HepG2 (cell line): ENCODE data around the gene UST. TPM values are rescaled to one million over a fixed set of nuclear protein-coding genes. Genes with fewer than 3 reads are reported as not detected.
A peak's percentile ranks its signal among the peaks of the same experiment; 100 is the strongest.

ENCODE experiments used
- ATAC-seq: fragments of 200-7000 bp; cut with Tn5 transposase; 3 replicates; pipeline ENCODE4 v1.9.1; 2020; ENCODE audit warnings: mild to moderate bottlenecking, moderate library complexity
- BruUV-seq: library from RNA; stranded (reverse); fragments of 400-500 nt; replicated peaks from 2 replicates; lab custom pipeline; 2021; lab: Mats Ljungman, UMichigan
- CTCF ChIA-PET: fragments of 300-600 bp; formaldehyde crosslinking; extraction: SDS; loops from one replicate; lab custom pipeline; 2021; ENCODE audit warnings: low total read pairs, inconsistent platforms, low intra/inter-chr PET ratio; lab: Yijun Ruan, JAX
- POLR2A ChIA-PET: fragments of 350-600 bp; sonication (Branson Sonifier 250); formaldehyde crosslinking; loops from one replicate; lab custom pipeline; 2020; ENCODE audit warnings: antibody characterized with exemption, inconsistent platforms; lab: Yijun Ruan, JAX
- DNase-seq: peaks from one replicate; pipeline ENCODE4 v3.0.0-alpha.2; 2015; ENCODE audit warnings: low spot score
- FAIRE-seq: peaks from 3 replicates; lab custom pipeline; 2011; peaks lifted over from hg19 to GRCh38; lab: Jason Lieb, UNC
- H2AFZ ChIP-seq: one replicate; pipeline ENCODE4 v1.6.1; 2011; ENCODE audit warnings: low read length, inconsistent platforms
- H3K27ac ChIP-seq: fragments of 300-600 bp; 3 replicates; pipeline ENCODE4 v1.8.0; 2011; ENCODE audit warnings: mixed run types, mild to moderate bottlenecking, mixed read lengths, low read length, inconsistent platforms; ENCODE audit not compliant: insufficient read depth; ENCODE audit errors: extremely low read length
- H3K27me3 ChIP-seq, 2 experiments: fragments of 200-600 bp in 1 of 2; 2 replicates in 1 of 2; 3 replicates in 1 of 2; pipeline versions ENCODE4 v1.6.0 to v1.8.0; 2011; ENCODE audit warnings: low read length in 2 of 2, mild to moderate bottlenecking in 2 of 2, moderate library complexity in 2 of 2, inconsistent platforms in 1 of 2; ENCODE audit not compliant: insufficient read depth in 2 of 2, control insufficient read depth in 1 of 2
- H3K36me3 ChIP-seq, 2 experiments: fragments of 200-600 bp in 1 of 2; replicated peaks in 1 of 2; 2 replicates in 1 of 2; 3 replicates in 1 of 2; pipeline versions ENCODE4 v1.5.1 to v1.8.0; 2011; ENCODE audit warnings: low read length in 2 of 2, inconsistent platforms in 1 of 2; ENCODE audit not compliant: insufficient read depth in 2 of 2, control insufficient read depth in 1 of 2
- H3K4me1 ChIP-seq: 2 replicates; pipeline ENCODE4 v1.5.1; 2012; ENCODE audit warnings: low read length, inconsistent platforms; ENCODE audit not compliant: insufficient read depth
- H3K4me2 ChIP-seq: 2 replicates; pipeline ENCODE4 v1.6.0; 2011; ENCODE audit warnings: low read depth, low read length, inconsistent platforms
- H3K4me3 ChIP-seq, 3 experiments: fragments of 200-600 bp in 1 of 3; sonication (generic), shearing (Covaris generic) in 1 of 3; replicated peaks in 1 of 3; 2 replicates each; pipeline ENCODE4 v1.5.1; 2011 to 2016; ENCODE audit warnings: low read length in 3 of 3, inconsistent platforms in 2 of 3, low read depth in 2 of 3, mild to moderate bottlenecking in 2 of 3, control low read depth in 1 of 3, mixed read lengths in 1 of 3; ENCODE audit not compliant: insufficient read depth in 1 of 3
- H3K79me2 ChIP-seq: one replicate; pipeline ENCODE4 v1.6.1; 2011; ENCODE audit warnings: low read length, inconsistent platforms; ENCODE audit not compliant: insufficient read depth
- H3K9ac ChIP-seq: 2 replicates; pipeline ENCODE4 v1.6.0; 2011; ENCODE audit warnings: mild to moderate bottlenecking, low read depth, low read length, inconsistent platforms; ENCODE audit not compliant: insufficient read depth
- H3K9me3 ChIP-seq: 2 replicates; pipeline ENCODE4 v1.5.1; 2012; ENCODE audit warnings: mild to moderate bottlenecking, low read length
- H4K20me1 ChIP-seq: 2 replicates; pipeline ENCODE4 v1.6.0; 2011; ENCODE audit warnings: inconsistent platforms, mild to moderate bottlenecking, low read length, moderate library complexity; ENCODE audit not compliant: insufficient read depth
- CBX1 ChIP-seq: IDR thresholded peaks from one replicate; pipeline ENCODE4 v1.6.1; 2016; ENCODE audit warnings: antibody characterized with exemption, low read depth
- CHD4 ChIP-seq: fragments of 200-600 bp; sonication (generic); IDR thresholded peaks from 2 replicates; pipeline ENCODE4 v1.7.0; 2017; ENCODE audit warnings: mild to moderate bottlenecking, low read length, borderline replicate concordance
- HNRNPK ChIP-seq: fragments of 200-400 bp; formaldehyde crosslinking; IDR thresholded peaks from 2 replicates; pipeline ENCODE4 v1.6.1; 2018; ENCODE audit warnings: low read length, low read depth, moderate library complexity, mild to moderate bottlenecking; ENCODE audit not compliant: poor library complexity, severe bottlenecking
- MLLT10 ChIP-seq: sonication (generic); formaldehyde crosslinking; IDR thresholded peaks from 2 replicates; pipeline ENCODE4 v1.4.0; 2020; ENCODE audit warnings: missing genetic modification reagents
- SMAD1 ChIP-seq: sonication (generic); formaldehyde crosslinking; IDR thresholded peaks from 2 replicates; pipeline ENCODE4 v1.4.0; 2020; ENCODE audit warnings: missing genetic modification reagents, low read depth, mild to moderate bottlenecking, borderline replicate concordance
- ZNF225 ChIP-seq: sonication (generic); formaldehyde crosslinking; IDR thresholded peaks from 2 replicates; pipeline ENCODE4 v1.4.0; 2020; ENCODE audit warnings: mild to moderate bottlenecking, missing genetic modification reagents
- ZNF652 ChIP-seq: IDR thresholded peaks from 2 replicates; pipeline ENCODE4 v1.6.1; 2016; ENCODE audit warnings: low read depth, borderline replicate concordance
- WGBS: methylation state at CpG from one replicate; pipeline ENCODE4 v1.1.6; 2017; ENCODE audit warnings: low lambda C conversion rate; 5-methylcytosine and 5-hydroxymethylcytosine counted together
- in situ Hi-C: cut with HindIII; loops from 2 replicates; pipeline ENCODE4 v1.10.0; 2017; ENCODE audit warnings: low pct_unique_long_range_greater_than_20kb; ENCODE audit not compliant: extremely low pct_ligation_motif_present
- intact Hi-C: fragments of 100-400 bp; cut with micrococcal nuclease; formaldehyde crosslinking; loops from one replicate; pipeline ENCODE4 v1.10.0; 2022; ENCODE audit not compliant: unreplicated experiment
- polyA plus RNA-seq, 8 experiments: library from polyadenylated mRNA; depleted of rRNA in 3 of 8; stranded (reverse) in 7 of 8; unstranded in 1 of 8; fragments of >200 nt; fragmentation: Illumina TruSeq in 4 of 8; extraction: Trizol in 4 of 8; gene quantifications; 2 replicates each; pipeline versions ENCODE4 v1.2.1 to v1.2.3, GENCODE V29; 2011 to 2016; ENCODE audit warnings: low read depth in 4 of 8, missing spikeins in 1 of 8, mixed read lengths in 1 of 8; ENCODE audit not compliant: insufficient read depth in 1 of 8
- total RNA-seq, 5 experiments: library from RNA; depleted of rRNA; stranded (reverse); fragments of >200 nt; fragmentation: Illumina TruSeq; extraction: Trizol; gene quantifications; 2 replicates each; pipeline ENCODE4 v1.2.3, GENCODE V29; 2016; ENCODE audit warnings: low read depth in 1 of 5

The UST gene
- total and polyA plus RNA-seq, 2 of the 13 experiments (the other 11 are each of a cell fraction or from before 2014, with no cell fraction given): 0.27 TPM; not detected in 1

- intact Hi-C loops: no loop called here
- in situ Hi-C loops: no loop called here
- no peaks in the 10 kb centered on the region for H3K79me2 ChIP-seq
- no peak overlapping the region for H2AFZ ChIP-seq
- DNase-seq: no peak
- CTCF ChIA-PET: no interaction called here
- no peak overlapping the region for H3K4me3 ChIP-seq
- 36% methylated on average over 1 of the region's 1 CpG for WGBS
- no peak for TF ChIP-seq ZNF652 (CRISPR knock-in tag)
- no peak for TF ChIP-seq ZNF225
- TF ChIP-seq CBX1: no peak
- no peak for TF ChIP-seq SMAD1
- no peak for TF ChIP-seq MLLT10 (CRISPR knock-in tag)
- TF ChIP-seq CHD4: no peak
- TF ChIP-seq HNRNPK: peak; percentile 50
- TF ChIP-seq, all 625 proteins: peak for 1
- H3K36me3 ChIP-seq: no peaks in the 10 kb centered on the region
- H3K9ac ChIP-seq: no peak overlapping the region
- no peaks in the 10 kb centered on the region for H3K4me1 ChIP-seq
- POLR2A ChIA-PET: no interaction called here
- peaks cover 2 to 15% of the 10 kb centered on the region in 2 experiments; a peak in 2 of 5 replicates for H3K27me3 ChIP-seq
- FAIRE-seq: no peak
- H3K4me2 ChIP-seq: no peak overlapping the region
- ATAC-seq: no peak
- no peak overlapping the region for H3K27ac ChIP-seq
- no peaks in the 10 kb centered on the region for H4K20me1 ChIP-seq
- H3K9me3 ChIP-seq: no peaks in the 10 kb centered on the region
- no TSS peak for BruUV-seq
These were observed 378.5 kb downstream of the UST start for GRCh38 chr6:149125309-149125708.
